H1 (cell line): ENCODE measurements around the gene ETV1.

ENCODE experiments used
- BCL11A ChIP-seq, 2 experiments: IDR thresholded peaks; one replicate each; pipeline ENCODE4 v1.6.1; 2011; ENCODE audit warnings: low read depth in 2 of 2, low read length in 2 of 2, mild to moderate bottlenecking in 2 of 2
- CREB1 ChIP-seq: IDR thresholded peaks from 2 replicates; pipeline ENCODE4 v1.6.1; 2012; ENCODE audit warnings: inconsistent platforms
- EZH2 ChIP-seq: fragments of 200-600 bp; sonication (generic); IDR thresholded peaks from 2 replicates; pipeline ENCODE4 v1.7.1; 2012; ENCODE audit warnings: low read depth, mild to moderate bottlenecking, moderate library complexity, low read length, inconsistent platforms; ENCODE audit not compliant: severe bottlenecking
- POLR2A ChIP-seq, 2 experiments: IDR thresholded peaks; 1 replicate in 1 of 2; 2 replicates in 1 of 2; pipeline ENCODE4 v1.6.1; 2011; ENCODE audit warnings: low read depth in 2 of 2, low read length in 2 of 2, mild to moderate bottlenecking in 2 of 2; ENCODE audit errors: control extremely low read depth in 1 of 2
- RAD21 ChIP-seq, 2 experiments: IDR thresholded peaks in 1 of 2; conservative IDR thresholded peaks in 1 of 2; 2 replicates each; pipeline ENCODE4 v1.6.1; 2011; ENCODE audit warnings: low read depth in 2 of 2, low read length in 2 of 2, improper control_type of control experiment in 1 of 2, inconsistent platforms in 1 of 2, mild to moderate bottlenecking in 1 of 2, moderate library complexity in 1 of 2
- RFX5 ChIP-seq: IDR thresholded peaks from 2 replicates; pipeline ENCODE4 v1.6.1; 2011; ENCODE audit warnings: low read depth, low read length, improper control_type of control experiment, borderline replicate concordance
- SIN3A ChIP-seq, 2 experiments: IDR thresholded peaks in 1 of 2; conservative IDR thresholded peaks in 1 of 2; 2 replicates each; pipeline ENCODE4 v1.6.1; 2011 to 2012; ENCODE audit warnings: low read length in 2 of 2, improper control_type of control experiment in 1 of 2, low read depth in 1 of 2, mild to moderate bottlenecking in 1 of 2
- SRF ChIP-seq: IDR thresholded peaks from 2 replicates; pipeline ENCODE4 v1.6.1; 2011; ENCODE audit warnings: mild to moderate bottlenecking, low read depth, low read length, moderate library complexity
- TEAD4 ChIP-seq: IDR thresholded peaks from 2 replicates; pipeline ENCODE4 v1.6.1; 2012; ENCODE audit warnings: low read depth, low read length, inconsistent platforms, mixed read lengths
- TF ChIP-seq, protein P1 (sequence below), 3 experiments: IDR thresholded peaks; 1 replicate in 2 of 3; 2 replicates in 1 of 3; pipeline versions ENCODE4 v1.5.1 to v1.6.1; 2011; ENCODE audit warnings: low read length in 3 of 3, mild to moderate bottlenecking in 3 of 3, inconsistent platforms in 2 of 3, low read depth in 1 of 3, moderate library complexity in 1 of 3; ENCODE audit not compliant: insufficient read depth in 1 of 3; ENCODE audit errors: control extremely low read depth in 1 of 3
- TF ChIP-seq, protein P2 (sequence below): IDR thresholded peaks from 2 replicates; pipeline ENCODE4 v1.6.1; 2012; ENCODE audit warnings: inconsistent platforms
- TF ChIP-seq, protein P3 (sequence below): IDR thresholded peaks from 2 replicates; pipeline ENCODE4 v1.6.1; 2012; ENCODE audit warnings: inconsistent platforms

DNA sequence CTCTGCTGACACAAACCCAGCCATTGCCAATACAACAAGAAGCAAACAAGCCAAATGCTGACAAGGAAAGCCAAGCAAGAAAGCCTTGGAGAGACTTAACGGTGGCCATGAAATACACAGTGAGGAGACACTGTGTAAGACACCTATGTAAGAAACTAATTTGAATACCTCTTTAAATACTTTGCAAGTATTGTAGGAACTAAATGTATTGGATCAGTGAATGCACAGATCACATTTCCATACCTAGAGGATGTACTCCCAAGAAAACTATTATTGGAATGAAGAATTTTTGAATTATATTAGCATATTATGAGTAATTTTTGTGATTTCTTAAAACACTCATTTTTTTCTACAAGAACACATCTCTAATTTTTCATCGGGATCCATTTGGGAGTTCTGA lies 34.0 kb downstream of the ETV1 start:
- TF ChIP-seq, protein P1, sequence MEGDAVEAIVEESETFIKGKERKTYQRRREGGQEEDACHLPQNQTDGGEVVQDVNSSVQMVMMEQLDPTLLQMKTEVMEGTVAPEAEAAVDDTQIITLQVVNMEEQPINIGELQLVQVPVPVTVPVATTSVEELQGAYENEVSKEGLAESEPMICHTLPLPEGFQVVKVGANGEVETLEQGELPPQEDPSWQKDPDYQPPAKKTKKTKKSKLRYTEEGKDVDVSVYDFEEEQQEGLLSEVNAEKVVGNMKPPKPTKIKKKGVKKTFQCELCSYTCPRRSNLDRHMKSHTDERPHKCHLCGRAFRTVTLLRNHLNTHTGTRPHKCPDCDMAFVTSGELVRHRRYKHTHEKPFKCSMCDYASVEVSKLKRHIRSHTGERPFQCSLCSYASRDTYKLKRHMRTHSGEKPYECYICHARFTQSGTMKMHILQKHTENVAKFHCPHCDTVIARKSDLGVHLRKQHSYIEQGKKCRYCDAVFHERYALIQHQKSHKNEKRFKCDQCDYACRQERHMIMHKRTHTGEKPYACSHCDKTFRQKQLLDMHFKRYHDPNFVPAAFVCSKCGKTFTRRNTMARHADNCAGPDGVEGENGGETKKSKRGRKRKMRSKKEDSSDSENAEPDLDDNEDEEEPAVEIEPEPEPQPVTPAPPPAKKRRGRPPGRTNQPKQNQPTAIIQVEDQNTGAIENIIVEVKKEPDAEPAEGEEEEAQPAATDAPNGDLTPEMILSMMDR (IDR thresholded peaks at IDR 0.05; ENCODE audit: control extremely low read depth in 1 of 3, insufficient read depth in 1 of 3, low read depth in 1 of 3, low read length in 3 of 3), result no peak
- TF ChIP-seq POLR2A (IDR thresholded peaks at IDR 0.05; ENCODE audit: control extremely low read depth in 1 of 2, low read depth in 2 of 2, low read length in 2 of 2) (no peak), SRF (no peak), TEAD4 (no peak), BCL11A (IDR thresholded peaks at IDR 0.05; ENCODE audit: low read depth in 2 of 2, low read length in 2 of 2) (no peak), RFX5 (no peak), EZH2 (no peak), SIN3A (conservative IDR thresholded peaks at IDR 0.05 in 1 of 2, IDR thresholded peaks at IDR 0.05 in 1 of 2; ENCODE audit: low read depth in 1 of 2, low read length in 2 of 2) (no peak), RAD21 (IDR thresholded peaks at IDR 0.05 in 1 of 2, conservative IDR thresholded peaks at IDR 0.05 in 1 of 2; ENCODE audit: low read depth in 2 of 2, low read length in 2 of 2) (no peak), CREB1 (no peak)
- TF ChIP-seq, protein P2, sequence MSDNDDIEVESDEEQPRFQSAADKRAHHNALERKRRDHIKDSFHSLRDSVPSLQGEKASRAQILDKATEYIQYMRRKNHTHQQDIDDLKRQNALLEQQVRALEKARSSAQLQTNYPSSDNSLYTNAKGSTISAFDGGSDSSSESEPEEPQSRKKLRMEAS, result no peak
- TF ChIP-seq, protein P3, sequence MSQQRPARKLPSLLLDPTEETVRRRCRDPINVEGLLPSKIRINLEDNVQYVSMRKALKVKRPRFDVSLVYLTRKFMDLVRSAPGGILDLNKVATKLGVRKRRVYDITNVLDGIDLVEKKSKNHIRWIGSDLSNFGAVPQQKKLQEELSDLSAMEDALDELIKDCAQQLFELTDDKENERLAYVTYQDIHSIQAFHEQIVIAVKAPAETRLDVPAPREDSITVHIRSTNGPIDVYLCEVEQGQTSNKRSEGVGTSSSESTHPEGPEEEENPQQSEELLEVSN, result no peak
